ENCODE results near the gene HOXA5. TPM values are rescaled to one million over a fixed set of nuclear protein-coding genes. Genes with fewer than 3 reads are reported as not detected.

The HOXA5 gene
- not detected in 2 replicates for total RNA-seq

- intact Hi-C loops (cut with micrococcal nuclease), result no loop called here
Measured at GRCh38 chr7:27143023-27143949, at the start of gene HOXA5. Gene HOXA5 (minus strand): TSS chr7:27143681. CDS start chr7:27143607, 74 bp downstream.

DNA sequence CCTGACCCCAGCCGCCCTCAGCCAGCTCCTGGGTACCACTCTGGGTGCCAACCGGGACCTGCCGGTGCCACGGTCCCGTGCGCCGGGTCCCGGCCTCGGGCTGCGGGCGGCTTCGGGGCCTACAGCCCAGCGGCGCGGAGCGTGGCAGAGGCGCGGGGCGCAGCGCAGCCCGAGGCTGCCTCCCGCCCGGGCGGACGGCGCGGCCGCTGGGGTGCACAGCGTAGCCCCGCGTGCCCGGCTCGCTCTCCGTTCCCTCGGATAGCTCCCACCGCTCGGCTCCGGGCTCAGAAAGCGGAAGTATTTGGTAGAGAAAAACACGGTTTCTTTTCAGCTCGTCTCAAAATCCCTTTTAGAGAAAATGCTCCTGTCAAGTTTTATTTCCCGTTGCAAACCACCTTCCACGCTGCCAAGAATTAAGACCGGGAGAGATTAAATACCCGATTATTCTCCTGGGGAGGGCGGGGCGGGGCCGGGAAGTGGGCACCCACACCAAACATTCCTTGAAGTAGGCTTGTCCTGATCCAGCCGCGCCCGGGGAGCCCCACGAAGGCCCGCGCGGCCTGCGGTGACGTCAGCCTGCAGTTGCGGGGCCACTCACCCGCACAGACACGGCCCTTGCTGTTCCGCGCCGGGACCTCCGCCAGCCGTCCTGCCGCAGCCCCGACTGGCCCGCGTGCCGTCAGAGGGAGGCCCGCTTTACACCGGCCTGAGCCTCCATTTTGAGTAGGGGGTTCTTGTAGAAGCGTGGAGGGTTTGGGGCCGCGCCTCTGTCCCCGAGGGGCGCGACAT lies 49.3 kb upstream of the HOXA5 start:
- intact Hi-C loops (cut with micrococcal nuclease), result no loop called here

GRCh38 chr7:27191833-27192545 lies 48.5 kb upstream of the HOXA5 start:
- intact Hi-C loops (cut with micrococcal nuclease), result no loop called here

GRCh38 chr7:27191161-27191731 lies 47.8 kb upstream of the HOXA5 start:
- intact Hi-C loops (cut with micrococcal nuclease), result no loop called here

DNA sequence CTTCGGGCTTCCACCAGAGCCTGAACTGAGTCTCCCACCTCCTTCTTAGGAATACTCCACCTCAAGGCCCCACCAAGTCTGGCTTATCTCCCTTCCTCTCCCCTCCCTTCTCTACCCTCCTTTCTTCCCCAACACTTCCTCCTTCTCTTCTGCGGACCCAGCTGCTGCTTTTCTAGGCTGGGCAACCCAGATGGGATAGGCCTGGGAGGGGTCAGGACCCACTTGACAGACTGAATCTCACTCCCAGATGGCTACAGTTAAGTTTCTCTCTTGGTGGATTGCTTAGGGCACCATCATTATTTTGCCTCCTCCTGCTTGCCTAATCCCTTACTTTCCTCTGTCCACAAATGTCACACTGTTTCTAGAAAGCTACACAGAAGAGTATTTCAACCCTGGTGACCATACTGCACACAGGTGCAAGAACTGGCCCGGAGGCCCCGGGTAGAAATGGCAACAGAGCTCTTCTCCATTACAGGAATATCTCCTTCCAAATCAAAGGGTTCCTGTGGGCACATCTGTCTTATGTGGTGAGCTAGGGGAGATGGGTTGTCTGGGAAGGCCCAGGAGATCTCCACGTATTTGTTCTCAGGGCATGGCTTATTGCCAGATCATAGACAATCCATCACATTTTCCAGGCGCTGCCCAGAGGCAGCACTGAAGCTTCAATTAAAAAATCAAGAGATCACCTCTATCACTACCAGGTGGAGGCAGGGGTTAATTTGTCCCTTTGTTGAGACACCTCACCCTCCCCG lies 46.7 kb upstream of the HOXA5 start:
- intact Hi-C loops (cut with micrococcal nuclease), result loop anchor here (2.0 kb wide), 1 partner anchor 17 kb away; no protein-coding TSS in a partner anchor

DNA sequence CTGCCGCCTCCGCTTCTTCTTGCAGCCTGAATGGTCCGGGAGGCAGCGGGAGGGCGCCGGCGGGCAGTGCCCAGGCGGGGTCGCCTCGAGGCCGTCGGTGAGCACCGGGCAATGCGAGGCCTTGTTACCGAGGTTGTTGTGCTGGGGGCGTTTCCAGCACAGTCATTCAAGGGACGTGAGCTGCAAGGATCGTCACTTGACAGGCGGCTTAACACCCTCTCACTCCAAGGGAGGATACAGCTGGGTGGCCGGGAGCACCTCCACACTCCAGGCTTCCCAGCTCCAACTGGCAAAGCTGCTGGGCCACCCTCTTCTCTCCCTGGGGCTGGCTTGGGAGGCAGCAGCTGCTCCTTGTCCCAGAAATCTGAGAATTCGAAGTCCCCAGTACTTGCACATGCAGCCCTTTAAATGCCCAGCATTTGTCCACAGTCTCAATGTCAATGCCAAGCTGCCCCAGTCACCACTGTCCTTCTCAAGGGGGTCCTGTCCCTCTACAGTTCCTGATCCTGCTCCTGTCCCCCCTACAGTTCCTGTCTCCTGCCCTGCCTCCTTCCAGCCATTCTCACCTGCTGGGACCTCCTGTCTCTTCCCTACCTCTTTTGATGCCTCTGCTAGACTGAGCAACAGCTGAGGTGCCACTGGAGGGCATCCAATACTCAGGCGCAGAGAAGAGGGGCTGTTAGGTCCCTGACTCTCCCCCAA lies 46.0 kb upstream of the HOXA5 start:
- intact Hi-C loops (cut with micrococcal nuclease), result loop anchor here (2.0 kb wide), 1 partner anchor 17 kb away; no protein-coding TSS in a partner anchor

DNA sequence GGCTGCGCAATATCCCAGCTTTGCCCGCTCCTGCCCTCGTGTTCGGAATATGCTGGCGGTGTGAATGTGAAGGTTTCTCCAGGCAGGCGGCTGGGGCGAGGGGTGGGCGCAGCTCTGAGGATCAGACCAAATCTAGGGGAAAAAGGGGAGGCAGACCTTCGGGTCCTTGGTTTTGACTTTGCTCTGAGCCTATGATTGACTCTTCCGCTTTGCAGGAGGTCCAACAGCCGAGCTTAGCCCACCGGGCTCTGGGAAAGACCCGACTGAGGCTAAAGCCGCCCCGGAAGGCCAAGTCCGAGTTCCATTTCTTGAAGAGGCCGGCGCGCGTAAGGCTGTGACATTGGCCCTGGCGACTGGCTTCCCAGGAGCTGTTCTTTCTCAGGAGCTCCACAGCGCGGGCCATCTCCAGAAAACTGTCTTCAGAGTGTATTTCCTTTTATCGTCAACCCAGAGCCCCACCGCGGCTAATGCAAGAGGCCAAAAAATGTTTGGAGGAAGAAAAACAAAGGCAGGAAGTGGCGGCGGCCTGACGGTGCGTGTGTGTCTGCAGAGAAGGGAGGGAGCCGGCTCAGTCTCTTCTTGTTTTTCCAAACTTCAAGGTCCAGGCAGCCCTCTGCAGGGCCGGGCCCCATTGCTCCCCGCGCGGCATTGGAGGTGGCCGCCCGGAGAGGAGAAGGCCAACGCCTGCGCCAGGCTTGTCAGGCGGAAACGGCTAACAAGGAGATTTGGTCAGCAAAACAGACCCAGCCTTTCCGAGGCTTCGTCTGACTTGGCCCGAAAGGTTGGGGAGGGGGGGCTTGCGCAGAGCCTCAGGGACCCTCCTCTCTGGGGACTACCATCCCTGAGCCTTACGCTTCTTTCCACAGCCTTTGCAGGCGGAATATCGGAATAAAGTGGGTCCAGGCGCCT lies 45.2 kb upstream of the HOXA5 start:
- intact Hi-C loops (cut with micrococcal nuclease), result loop anchor here (2.0 kb wide), 1 partner anchor 18 kb away; no protein-coding TSS in a partner anchor

DNA sequence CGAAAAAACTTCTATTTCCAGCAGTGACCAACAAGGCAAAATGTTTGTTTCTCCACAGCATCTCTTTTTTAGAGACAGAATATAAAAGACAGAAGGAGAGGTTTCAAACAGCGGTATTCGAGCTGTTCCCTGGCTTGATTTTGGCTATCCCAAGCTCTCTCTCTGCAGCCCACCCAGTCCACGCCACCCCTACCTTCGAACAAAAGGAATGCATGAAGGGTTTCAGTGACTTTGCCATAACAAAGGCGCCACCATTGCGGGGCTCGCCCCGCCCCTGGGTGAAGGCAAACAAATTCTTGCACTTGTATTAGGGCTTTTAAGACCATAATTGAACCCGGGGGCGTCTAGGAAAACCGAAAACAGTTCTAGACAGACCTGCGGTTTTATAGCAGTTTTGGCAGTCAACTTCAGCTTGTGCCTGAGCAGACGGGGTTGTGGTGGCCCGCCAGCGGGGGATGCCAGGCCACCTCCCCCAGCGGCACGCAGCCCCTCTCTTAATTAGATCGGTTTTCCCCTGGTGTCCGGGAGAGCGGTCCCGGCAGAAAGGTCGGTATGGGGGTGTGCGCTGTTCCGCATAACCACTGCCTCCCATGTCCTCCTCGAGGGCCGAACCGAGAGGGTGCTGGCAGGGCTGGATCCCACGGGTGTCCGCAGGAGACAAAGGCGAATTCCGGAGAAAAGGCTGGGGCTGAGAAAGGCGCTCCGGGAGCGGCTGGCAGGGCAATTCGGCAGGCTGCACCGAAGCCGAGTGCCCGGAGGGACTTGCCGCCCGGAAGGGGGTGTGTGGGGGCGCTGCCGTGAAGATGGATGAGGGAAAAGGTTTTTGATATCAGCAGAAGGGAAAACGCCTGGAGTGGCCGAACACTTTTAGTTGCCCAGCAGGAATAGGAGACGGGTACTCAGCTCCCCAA lies 44.2 kb upstream of the HOXA5 start:
- intact Hi-C loops (cut with micrococcal nuclease), result loop anchor here (2.0 kb wide), 1 partner anchor 19 kb away; no protein-coding TSS in a partner anchor

GRCh38 chr7:27186668-27187474 lies 43.4 kb upstream of the HOXA5 start:
- intact Hi-C loops (cut with micrococcal nuclease), result no loop called here

DNA sequence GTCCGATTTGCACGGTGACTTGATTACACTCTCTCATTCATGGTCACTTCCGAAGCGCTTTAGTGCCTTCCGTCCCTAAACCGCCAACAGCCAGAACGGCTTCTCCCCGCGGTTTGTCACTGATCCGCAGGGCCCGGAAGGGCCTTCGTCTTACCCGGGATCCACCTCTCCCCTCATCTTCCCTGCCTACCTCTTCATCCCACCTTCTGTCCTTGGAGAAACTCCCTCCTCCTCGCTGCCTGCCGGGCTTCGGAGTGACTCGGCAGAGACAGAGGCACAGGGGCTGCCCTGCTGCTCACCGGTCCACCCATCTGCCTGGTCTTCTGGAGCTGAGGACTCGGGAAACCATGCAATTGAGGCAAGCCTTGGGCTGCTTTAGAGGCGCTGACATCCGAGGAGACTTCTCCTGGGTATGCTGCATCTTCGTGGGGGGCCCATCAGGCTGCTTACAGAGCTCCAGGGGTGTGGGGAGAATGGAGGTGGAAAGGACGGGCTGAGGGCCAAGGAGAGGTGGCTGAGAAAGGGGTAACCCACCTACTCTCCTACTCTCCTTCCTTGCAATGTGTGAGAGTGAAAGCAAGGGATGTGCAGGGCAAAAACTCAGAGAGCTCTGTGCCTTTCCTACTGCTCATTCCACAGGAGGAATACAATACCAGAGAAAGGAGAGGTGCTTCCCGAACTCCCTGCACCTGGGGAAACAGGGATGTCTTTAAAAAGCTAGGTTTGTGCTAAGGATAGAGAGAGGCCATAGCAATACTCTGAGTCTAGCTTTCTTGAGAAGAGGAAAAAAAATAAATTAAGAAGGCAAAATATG lies 42.6 kb upstream of the HOXA5 start:
- intact Hi-C loops (cut with micrococcal nuclease), result loop anchor here (2.0 kb wide), 1 partner anchor 17 kb away; no protein-coding TSS in a partner anchor

- intact Hi-C loops (cut with micrococcal nuclease), result loop anchor here (2.0 kb wide), 1 partner anchor 16 kb away; no protein-coding TSS in a partner anchor
Measured at GRCh38 chr7:27185013-27185853, 41.8 kb upstream of the HOXA5 start, which contains the start of gene HOXA11. Gene HOXA11 (minus strand): TSS chr7:27185232. CDS start chr7:27185144, 88 bp downstream.

DNA sequence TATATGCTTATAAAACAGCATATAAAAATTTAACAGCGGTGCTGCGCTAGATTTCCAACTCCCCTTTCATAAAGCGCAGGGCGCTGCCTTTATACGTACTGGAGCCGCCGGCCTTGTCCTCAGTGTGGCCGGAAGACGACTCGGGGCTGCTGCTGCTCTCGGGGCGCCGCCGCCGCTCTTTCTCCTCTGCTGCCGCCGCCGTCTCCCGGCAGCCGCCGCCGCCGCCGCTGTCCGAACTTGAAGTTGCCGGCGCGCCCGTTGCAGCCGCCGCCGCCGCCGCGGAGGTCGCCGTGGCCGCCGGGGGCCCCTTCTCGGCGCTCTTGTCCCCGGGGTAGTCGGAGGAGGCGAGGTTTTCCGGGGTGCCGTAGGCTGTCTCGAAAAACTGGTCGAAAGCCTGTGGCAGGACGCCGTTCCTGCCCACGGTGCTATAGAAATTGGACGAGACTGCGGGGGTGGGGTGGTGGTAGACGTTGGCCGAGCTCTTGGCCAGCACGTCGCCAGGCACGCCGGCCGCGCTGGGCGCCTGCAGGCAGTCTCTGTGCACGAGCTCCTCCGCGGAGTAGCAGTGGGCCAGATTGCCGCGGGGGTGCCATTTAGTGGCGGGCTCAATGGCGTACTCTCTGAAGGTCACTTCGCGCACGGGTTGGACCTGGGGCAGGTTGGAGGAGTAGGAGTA lies 41.0 kb upstream of the HOXA5 start:
- intact Hi-C loops (cut with micrococcal nuclease), result loop anchor here (2.0 kb wide), 1 partner anchor 16 kb away; no protein-coding TSS in a partner anchor

DNA sequence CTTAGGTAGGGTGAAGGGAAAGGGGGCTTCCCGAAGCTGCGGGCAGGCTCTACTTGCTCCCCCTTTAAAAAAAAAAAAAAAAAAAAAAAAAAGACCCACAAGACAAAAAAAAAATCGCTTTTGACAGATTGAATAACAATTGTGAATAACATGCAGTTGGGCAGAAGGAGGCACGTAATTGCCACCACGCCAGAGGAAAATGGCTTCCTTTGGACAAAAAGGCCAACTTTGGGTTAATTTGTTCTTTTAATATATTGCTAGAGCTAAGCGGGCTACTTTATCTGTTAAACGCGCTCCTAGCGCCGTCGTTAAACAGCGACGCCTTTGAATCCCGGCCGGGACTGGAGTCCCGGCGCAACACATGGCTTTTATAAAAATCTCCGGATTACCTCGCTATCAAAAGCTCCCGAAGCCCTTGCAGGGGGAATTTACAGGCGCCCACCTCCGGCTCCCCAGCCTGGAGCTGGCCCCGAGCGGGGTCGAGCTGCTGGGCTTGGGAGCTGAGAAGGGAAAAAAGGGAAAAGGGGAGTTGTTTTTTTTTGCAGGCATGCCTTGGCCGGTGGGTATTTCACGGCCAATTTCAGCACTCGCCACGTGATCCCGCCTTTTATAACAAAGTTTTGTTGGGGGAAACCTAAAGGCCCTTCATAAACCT lies 40.3 kb upstream of the HOXA5 start:
- intact Hi-C loops (cut with micrococcal nuclease), result loop anchor here (2.0 kb wide), 1 partner anchor 15 kb away; no protein-coding TSS in a partner anchor
